Medulla oblongata (tissue), 1 donor: ENCODE data around the gene KLK7.
A peak's percentile ranks its signal among the peaks of the same experiment; 100 is the strongest.
"Not testable (repeated sequence)": the region's sequence is repeated elsewhere in the genome, so short reads cannot be mapped to it uniquely, and the experiment has no call there.

Source experiments
- DNase-seq: peaks from one replicate; pipeline ENCODE4 v3.0.0-alpha.2; 2015; ENCODE audit errors: extremely low spot score

The KLK7 gene

DNA sequence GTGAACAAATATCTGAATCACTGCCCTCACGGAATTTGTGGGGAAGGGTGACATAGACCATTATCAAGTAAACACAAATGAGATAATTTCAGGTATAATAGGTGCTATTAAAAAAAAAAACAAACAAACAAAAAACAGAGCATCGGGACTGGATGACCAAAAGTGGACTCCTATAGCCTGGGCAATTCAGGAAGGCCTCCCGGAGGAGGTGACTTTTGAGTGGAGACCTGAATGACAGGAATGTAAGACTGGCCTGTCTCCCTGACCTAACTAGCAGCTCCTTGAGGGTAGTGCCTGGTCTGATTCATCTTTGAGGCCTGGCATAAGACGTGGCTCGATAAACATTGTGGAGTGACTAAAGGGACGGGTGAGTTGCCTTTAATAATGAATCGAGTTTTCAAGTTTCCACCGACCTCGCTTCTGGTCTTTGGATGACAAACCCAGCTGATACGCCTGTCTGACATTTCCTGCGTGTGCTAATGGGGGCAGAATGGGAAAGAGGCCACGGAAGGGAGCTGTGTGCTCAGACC, 29.0 kb upstream of the KLK7 start:
- DNase-seq, result no peak

DNA sequence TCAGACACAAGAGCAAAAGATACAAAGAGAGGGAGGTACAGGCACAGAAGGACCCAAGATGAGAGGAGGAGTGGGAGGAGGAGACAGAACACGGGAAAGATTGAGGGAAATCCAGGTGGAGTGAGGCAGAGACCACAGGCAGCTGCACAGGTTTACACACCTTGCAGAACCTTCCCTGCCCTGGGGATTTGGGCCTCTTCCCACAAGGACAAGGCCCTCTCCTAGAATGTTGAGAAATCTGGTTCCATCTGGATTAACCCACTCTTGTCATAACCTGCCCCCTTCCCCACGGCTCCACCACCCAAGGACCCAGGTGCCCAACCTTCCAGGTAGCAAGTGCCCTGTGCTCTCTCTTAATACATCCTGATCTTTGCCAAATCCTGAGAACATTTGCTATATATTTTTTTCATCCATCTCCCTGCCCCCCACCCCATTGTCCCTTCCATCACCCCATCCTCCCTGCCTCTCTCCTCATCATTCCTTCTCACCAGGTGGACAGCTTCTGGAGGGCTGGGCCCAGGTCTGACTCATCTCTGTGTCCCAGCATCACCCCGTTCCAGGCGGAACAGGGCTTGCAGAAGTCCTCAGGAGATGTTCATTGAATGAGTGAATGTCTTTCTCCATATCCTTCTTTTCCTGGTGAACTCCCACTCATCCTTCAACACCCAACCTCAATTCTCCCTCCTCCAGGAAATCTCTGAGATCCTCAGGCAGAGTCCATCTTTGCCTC, 26.5 kb upstream of the KLK7 start:
- no peak for DNase-seq

DNA sequence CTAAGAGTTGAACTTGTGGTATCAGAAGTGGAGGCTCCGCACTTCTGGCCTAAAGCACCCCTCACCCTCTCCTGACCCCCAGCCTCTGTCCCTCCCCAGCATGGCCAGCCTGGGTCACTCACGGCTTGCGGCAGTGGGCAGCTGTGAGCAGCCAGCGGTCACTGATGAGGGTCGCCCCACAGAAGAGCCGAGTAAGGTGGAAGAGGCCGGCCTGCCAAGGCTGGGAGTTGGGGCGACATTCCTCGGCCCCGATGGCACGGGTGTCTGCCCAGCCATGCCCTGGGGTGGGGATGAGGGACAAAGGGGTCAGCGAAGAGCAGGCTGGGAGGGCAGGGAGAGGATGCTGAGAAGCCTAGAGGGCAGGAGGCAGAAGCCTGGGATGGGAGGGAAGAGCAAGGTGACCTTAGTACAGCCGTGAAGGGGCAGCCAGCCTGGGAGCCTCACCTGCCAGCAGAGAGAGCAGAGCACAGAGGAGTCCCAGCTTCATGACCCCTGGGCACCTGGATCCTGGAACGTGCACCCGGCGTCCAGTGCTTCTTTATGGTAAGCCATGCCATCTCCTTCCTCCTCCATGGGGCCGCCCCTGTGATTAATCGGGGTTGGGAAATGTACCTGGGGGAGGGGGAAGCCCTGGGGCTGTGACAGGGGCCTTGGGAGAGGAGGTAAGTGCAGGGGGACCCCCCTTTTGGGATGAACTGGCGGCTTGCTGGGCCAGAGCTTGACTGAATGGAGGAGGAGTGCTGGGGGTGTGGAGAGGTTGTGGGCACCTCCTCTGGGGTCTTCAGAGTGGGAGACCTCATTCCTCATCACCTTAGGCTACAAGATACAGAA, 25.6 kb upstream of the KLK7 start:
- DNase-seq, result no peak

DNA sequence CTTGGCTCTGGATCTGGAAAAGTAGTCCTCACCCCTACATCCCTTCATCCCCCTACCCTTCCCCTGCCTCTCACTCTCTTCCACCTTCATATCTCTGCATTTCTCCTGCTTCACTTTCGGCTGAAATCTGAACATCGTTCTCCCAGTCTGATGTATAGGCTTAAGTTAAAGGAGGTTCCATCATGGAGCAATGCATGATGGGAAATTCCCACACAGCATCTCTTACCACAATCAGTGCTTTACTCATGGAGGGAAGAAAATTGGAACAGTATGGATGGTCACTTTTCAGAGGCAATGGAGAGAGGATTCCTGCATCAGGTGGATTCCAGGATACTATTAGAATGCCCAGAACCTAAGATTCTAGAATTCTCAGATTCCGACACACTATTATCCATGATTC, 23.8 kb upstream of the KLK7 start:
- no peak for DNase-seq

DNA sequence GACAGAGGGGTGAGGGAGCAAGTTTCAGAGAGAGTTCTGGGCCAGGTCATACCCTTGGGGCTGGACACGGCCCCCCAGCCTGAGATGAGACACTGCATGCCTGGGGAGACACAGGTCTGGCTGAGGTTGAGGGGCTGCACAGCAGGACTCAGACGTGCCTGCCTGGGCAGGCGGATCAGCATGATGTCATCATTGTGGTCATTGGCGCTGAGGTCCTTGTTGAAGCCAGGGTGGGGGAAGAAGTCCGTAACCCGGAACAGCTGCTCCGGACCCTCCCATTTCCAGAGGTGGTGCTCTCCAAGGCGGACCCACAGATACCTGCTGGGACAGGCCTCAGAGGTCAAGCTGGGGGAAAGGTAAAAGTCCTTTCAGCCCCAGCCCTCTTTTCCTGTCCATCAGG, 22.7 kb upstream of the KLK7 start:
- DNase-seq, result no peak

DNA sequence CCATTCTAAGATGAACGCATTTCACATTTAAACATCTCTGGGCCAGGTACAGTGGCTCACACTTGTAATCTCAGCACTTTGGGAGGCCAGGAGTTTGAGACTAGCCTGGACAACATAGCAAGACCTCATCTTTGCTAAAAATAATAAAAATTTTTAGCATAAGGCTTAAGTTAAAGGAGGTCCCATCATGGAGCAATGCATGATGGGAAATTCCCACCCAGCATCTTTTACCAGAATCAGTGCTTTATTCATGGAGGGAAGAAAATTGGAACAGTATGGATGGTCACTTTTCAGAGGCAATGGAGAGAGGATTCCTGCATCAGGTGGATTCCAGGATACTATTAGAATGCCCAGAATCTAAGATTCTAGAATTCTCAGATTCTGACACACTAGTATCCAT, 21.5 kb upstream of the KLK7 start:
- DNase-seq, result no peak

DNA sequence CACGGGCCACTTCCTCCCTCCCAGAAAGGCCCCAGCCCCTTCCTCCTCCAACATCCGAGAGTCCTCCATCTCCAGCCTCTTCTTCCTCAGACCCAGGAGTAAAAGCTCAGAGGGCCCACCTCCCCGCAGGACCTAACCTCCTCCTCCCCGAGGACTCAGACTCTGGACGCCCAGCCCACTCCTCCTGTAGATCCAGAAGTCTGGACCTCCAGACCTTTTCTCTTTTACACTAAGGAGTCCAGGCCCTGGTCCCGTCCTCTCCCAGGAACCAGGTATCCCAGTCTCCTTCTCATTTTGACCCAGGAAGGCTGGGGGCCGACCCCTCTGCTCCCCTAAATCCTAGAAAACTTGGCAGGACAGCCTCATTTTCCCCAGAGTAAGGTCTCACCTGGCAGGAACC, 19.6 kb upstream of the KLK7 start:
- DNase-seq, result no peak

DNA sequence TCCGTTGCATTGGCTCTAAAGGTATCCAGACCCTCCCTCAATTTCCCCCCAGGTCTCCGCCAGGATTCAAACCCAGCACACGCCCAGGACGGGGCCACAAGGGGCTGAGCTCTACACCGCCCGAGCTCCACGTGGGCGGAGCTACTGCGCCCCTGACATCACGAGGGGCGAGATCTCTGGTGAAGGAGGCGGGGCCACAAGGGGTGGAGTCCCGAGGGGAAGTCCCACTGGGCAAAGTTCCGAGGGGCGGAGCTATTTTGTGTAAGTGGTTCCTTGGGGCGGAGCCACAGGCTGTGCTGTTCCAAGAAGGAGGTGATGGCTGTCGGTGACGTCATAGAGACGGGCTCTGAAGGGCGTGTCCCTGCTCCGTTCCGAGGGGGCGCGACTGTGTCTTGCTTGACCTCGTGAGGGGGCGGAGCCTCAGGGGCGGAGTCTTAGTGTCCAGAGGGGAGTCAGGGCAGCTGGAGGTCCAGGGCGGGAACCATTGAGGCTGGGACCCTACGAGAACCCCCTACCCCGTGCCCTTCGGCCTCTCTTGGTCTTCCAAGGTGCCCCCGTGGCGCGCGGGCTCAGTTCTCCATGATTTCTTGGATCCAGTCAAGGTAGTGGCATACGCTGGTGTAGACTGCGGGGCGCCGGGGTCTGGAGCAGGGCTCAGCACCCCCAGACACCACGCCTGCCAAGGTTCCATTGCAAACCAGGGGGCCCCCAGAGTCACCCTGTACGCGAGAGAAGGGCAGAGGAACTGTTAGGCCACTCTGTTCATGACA, 19.0 kb upstream of the KLK7 start:
- peak; percentile 13 for DNase-seq

DNA sequence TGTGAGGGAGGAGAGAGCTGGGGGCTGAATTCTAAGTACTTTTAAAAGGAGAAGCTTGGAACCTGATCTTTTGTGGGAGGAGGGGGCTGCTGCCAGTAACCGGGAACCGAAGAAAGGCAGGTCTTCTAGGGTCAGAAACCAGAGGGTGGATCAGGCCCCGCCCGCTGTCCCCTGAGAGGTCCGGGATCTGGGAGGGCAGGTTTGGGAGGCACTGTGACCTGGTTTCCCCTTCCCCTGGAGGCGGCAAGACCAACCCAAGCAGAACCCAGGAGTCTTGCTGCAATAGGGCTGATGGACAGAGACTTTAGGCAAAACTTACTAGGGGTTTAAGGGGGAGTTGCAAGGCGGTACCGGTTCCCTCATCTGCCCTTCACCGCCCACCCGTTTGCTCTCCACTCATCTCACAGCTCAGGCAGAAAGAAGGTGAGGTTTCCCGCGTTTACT, 18.4 kb upstream of the KLK7 start:
- DNase-seq, result no peak

DNA sequence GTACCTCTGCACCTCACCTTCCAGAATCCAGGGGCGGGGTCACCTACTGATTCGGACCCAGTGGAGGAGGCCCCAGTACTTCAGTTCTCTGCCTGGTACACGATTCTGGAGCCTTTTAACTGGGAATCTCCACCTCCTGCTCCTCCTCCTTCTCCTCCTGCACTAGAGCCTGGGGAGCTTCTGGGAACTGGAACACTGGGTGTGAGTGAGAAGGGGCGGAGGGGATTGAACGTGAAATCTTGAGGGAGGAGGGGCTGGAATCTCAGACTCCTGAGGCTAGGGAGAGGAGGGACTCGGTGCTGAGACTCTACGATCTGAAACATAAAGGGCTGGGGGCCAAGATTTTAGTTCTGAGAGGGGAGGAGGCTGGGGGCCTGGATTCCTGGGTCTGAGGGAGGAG, 17.8 kb upstream of the KLK7 start, which contains the start of gene KLK8:
KLK8 (minus strand) TSS at position 90 of the 400 bp plus-strand sequence. CDS start 437 bp downstream, outside the sequence.
- no peak for DNase-seq

DNA sequence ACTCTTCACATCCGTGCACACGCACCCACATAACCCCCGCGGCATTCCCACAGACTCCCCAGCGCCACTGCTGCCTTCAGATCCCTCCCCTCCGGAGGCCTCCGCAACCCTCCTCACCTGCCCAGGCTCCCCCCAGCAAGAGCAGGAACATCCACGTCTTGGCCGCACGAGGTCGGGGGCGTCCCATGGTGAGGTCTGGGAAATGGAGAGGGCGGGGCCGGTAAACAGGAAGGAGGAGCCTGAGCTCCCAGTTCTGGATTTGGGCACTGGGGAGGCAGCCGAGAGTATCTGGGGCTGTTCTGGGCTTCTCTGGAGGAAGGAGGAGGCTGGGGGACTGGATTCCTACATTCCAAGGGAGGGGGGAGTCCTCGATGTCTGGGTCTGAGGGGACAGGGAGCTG, 17.3 kb upstream of the KLK7 start:
- no peak for DNase-seq

DNA sequence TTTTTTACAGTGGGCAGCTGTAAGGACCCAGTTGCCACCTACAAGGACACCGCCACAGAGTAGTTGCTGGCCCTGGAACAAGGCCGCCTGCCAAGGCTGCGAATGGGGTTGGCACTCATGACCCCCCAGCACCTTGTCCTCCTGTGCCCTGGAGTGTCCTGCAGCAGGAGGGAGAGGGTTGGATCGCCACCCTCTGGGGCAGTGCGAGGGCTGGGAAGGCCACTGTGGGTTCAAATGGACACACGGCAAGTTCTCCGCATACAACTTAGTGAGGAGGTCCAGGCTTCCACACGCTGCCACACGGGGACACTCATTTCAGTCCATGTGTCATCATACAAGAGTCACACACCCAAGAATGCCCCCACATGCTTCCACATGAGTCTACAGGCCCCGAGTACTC, 16.7 kb upstream of the KLK7 start:
- DNase-seq, result no peak

DNA sequence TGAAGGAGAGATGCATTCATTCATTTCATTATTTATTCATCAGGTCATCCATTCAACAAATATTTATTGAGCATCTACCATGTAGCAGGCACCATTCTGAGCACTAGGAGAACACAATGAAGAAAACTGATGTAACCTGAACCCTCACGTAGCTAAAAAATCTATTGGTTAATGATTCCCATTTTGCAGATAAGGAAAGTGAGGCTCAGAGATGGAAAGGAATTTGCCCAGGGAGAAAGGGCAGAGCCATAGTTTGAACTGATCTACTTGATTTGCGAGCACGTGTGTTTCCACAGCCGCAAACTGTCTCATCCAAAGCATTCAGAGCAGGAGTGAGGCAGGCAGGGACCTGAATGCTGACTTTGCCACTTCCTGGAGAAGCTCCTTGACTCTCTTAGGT, 15.0 kb upstream of the KLK7 start:
- DNase-seq, result no peak

DNA sequence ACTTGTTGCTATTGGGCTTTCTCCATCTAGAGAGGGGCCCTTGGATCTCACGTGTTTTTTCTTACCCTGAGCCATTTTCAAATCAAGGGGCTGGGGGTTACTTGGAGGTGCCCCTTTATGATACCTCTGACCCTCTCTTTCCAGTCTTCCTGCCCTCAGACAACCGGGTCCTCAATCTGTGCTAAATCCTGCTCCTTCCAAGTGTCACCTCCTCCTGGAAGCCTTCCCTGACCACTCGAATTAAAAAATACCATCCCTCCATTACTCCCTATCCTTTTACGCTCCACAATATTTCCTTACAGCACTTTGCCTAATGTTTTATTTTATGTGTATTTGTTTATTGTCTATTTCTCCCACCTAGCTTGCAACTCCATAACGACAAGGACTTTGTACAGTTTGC, 14.3 kb upstream of the KLK7 start:
- no peak for DNase-seq

DNA sequence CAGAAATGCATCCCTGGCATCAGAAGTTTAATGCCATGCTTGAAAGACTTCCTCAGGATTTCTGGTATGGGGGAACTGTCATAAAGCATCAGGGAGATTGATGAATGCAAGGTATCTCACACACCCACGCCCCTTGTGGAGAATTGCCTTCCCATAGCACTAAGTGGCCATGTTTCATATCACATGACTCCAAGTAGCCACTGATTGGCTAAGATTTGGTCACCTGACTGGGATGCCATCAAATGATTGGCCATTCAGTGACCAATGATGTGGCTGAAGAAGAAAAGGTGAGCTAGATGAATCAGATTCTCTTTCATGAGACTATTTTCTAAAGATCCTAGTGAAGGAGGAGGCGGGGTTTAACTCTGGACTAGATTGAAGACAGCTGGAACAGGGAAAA, 10.4 kb upstream of the KLK7 start:
- DNase-seq, result no peak

DNA sequence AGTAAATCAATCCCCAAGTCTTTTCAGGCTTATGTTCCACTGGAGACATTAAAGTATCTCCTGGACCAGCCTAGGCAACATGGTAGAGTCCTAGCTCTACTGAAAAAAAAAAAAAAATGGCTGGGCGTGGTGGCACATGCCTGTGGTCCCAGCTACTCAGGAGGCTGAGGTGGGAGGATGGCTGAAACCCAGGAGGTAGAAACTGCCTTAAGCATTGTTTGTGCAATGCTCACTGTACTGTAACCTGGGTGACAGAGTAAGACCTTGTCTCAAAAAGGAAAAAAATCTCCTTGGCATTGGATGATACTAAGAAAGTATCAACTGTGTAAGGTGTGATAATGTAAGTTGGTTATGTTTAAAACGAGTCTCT, 8.9 kb upstream of the KLK7 start:
- no peak for DNase-seq

DNA sequence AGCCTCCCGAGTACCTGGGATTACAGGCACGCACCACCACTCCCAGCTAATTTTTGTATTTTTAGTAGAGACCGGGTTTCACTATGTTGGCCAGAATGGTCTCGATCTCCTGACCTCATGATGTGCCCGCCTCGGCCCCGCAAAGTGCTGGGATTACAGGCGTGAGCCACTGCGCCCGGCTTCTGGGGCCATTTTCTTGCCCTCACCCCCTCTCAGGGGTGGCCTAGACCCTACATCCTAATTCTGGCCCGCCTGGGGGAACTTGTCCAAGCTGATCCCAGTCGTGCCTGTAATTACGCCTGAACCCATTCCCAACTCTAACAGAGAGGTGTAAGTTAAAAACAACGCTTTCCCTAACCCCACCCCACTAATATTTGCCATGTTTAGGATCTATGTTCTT, 699 bp upstream of the KLK7 start:
- not testable (repeated sequence) for DNase-seq

DNA sequence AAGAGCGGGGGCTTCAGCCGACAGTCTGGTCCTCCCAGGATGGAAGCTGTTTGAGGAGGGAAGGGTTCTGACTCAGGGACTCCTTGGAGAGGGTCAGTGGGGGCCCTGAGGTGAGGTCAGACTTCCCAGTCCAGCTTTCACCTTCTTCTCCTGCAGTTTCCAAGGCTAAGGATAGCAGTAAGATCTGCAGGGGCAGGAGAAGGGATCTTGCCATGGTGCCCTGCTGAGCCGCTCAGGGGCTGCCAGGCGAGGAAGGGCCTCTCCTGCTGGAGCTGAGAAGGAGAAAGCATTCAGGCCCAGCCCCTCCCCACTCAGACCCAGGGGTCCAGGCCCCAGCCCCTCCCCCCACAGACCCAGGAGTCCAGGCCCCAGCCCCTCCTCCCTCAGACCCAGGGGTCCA, 1.5 kb downstream of the KLK7 start:
- no peak for DNase-seq

DNA sequence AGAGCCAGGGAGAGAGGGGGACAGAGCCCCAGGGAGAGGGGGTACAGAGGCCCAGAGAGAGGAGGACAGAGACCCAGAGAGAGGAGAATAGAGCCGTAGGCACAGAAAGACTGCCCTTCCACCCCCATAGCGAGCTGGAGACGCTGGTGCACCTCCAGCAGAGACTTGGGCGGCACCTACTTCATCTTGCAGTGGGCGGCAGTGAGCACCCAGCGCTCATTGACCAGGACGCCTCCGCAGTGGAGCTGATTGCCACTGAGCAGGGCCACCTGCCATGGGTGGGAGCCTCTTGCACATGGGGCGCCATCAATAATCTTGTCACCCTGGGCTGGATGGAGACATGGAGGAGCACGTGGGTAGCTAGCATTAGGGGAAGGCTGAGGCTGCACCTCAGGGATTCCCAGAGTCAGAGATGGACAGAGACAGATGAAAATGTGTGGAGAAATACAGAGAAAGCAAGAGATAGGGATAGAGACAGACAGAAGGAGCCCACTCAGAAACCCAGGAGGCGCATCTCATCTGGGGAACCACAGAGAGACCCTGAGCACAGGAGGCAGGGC, 2.0 kb downstream of the KLK7 start:
- no peak for DNase-seq

DNA sequence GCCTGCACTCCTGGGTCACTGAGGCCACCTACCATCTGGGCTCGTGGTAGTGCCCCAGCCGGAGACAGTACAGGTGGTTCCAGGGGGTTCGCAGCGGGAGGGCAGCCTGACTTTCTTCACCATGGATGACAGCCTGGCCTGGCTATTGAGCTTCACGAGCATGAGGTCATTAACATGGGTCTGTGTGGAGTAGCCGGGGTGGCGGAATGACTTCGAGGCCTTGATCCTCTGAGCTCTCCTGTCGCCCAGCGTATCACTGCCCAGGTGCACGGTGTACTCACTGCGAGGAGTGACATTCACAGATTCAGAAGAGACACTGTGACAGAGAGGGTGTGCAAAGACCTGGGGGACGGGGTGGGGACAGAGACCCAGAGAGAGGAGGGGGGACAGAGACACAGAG, 3.5 kb downstream of the KLK7 start:
- DNase-seq, result no peak

DNA sequence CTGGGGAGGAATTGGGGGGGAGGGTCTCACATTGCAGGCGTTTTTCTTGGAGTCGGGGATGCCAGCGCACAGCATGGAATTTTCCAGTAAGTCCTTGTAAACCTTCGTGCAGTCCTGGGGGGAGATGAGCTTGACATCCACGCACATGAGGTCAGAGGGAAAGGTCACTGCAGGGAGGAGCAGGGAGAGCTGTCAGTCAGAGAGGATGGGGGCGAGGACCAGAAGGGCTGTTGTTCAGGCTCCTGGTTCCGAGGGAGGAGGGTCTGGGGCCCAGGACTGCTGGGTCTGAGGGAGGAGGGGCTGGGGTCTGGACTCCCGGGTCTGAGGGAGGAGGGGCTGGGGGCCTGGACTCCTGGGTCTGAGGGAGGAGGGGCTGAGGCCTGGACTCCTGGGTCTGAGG, 4.0 kb downstream of the KLK7 start:
- DNase-seq, result no peak
